ENCODE data around the gene SLC4A8.
"Not testable (repeated sequence)": the region's sequence is repeated elsewhere in the genome, so short reads cannot be mapped to it uniquely, and the experiment has no call there.

The SLC4A8 gene

GRCh38 chr12:51430196-51430895 is 5.7 kb downstream of the SLC4A8 start:
- no peak for DNase-seq

- DNase-seq = no peak
Measured at GRCh38 chr12:51432921-51433320, 8.3 kb downstream of the SLC4A8 start.

GRCh38 chr12:51434305-51434704 is 9.7 kb downstream of the SLC4A8 start:
- no peak for DNase-seq

- no peak for DNase-seq
Measured at GRCh38 chr12:51437431-51437830, 12.8 kb downstream of the SLC4A8 start.

- no peak for DNase-seq
Measured at GRCh38 chr12:51439330-51439729, 14.7 kb downstream of the SLC4A8 start.

- DNase-seq = no peak
Measured at GRCh38 chr12:51441583-51441982, 17.0 kb downstream of the SLC4A8 start.

GRCh38 chr12:51442324-51442723 is 17.7 kb downstream of the SLC4A8 start:
- no peak for DNase-seq

- DNase-seq = no peak
Measured at GRCh38 chr12:51443573-51443972, 18.9 kb downstream of the SLC4A8 start.

GRCh38 chr12:51448618-51449256 is 24.1 kb downstream of the SLC4A8 start:
- DNase-seq = no peak

- no peak for DNase-seq
Measured at GRCh38 chr12:51449580-51450246, 25.1 kb downstream of the SLC4A8 start.

GRCh38 chr12:51450333-51450732 is 25.7 kb downstream of the SLC4A8 start:
- no peak for DNase-seq

- DNase-seq = no peak
Measured at GRCh38 chr12:51450806-51451205, 26.2 kb downstream of the SLC4A8 start.

- not testable (repeated sequence) for DNase-seq
Measured at GRCh38 chr12:51454016-51454415, 29.4 kb downstream of the SLC4A8 start.

GRCh38 chr12:51455050-51455449 is 30.4 kb downstream of the SLC4A8 start:
- DNase-seq = not testable (repeated sequence)

- DNase-seq = no peak
Measured at GRCh38 chr12:51458635-51459034, 34.0 kb downstream of the SLC4A8 start.

- no peak for DNase-seq
Measured at GRCh38 chr12:51460519-51460918, 35.9 kb downstream of the SLC4A8 start.

GRCh38 chr12:51465491-51465890 is 40.9 kb downstream of the SLC4A8 start:
- DNase-seq = no peak

- no peak for DNase-seq
Measured at GRCh38 chr12:51470116-51470515, 45.5 kb downstream of the SLC4A8 start.

- no peak for DNase-seq
Measured at GRCh38 chr12:51471111-51471864, 46.7 kb downstream of the SLC4A8 start.

- DNase-seq = no peak
Measured at GRCh38 chr12:51472984-51473383, 48.4 kb downstream of the SLC4A8 start.

GRCh38 chr12:51473947-51474346 is 49.3 kb downstream of the SLC4A8 start:
- DNase-seq = no peak

- DNase-seq = no peak
Measured at GRCh38 chr12:51475543-51475942, 50.9 kb downstream of the SLC4A8 start.

- DNase-seq = no peak
Measured at GRCh38 chr12:51480978-51481377, 56.3 kb downstream of the SLC4A8 start.
